GM19043 (cell line): ENCODE measurements around the gene NOL9.

Source experiments
- ATAC-seq: cut with Tn5 transposase; IDR thresholded peaks from one replicate; pipeline ENCODE4 v1.9.1; 2021; ENCODE audit warnings: low read depth; ENCODE audit not compliant: unreplicated experiment

NOL9 gene

GRCh38 chr1:6491966-6492365 lies 62.3 kb downstream of the NOL9 start:
- ATAC-seq: no peak

- no peak for ATAC-seq
These were observed 62.8 kb downstream of the NOL9 start, which contains the start of gene PLEKHG5 for GRCh38 chr1:6491480-6491962. PLEKHG5 (minus strand) TSS chr1:6491667; CDS start chr1:6477571, 14,096 bp downstream.

- no peak for ATAC-seq
These were observed 63.2 kb downstream of the NOL9 start for GRCh38 chr1:6491081-6491449.

GRCh38 chr1:6490181-6491080 lies 63.9 kb downstream of the NOL9 start:
- ATAC-seq: no peak

- ATAC-seq: peak; percentile 50
These were observed 64.5 kb downstream of the NOL9 start for GRCh38 chr1:6489799-6490180.

GRCh38 chr1:6489383-6489765 lies 64.9 kb downstream of the NOL9 start:
- no peak for ATAC-seq

- no peak for ATAC-seq
These were observed 65.5 kb downstream of the NOL9 start for GRCh38 chr1:6488602-6489382.

GRCh38 chr1:6487804-6488484 lies 66.4 kb downstream of the NOL9 start:
- no peak for ATAC-seq

GRCh38 chr1:6486433-6487011 lies 67.8 kb downstream of the NOL9 start:
- no peak for ATAC-seq

GRCh38 chr1:6485168-6486101 lies 68.9 kb downstream of the NOL9 start:
- no peak for ATAC-seq

GRCh38 chr1:6484826-6485167 lies 69.5 kb downstream of the NOL9 start:
- ATAC-seq: no peak

- no peak for ATAC-seq
These were observed 70.6 kb downstream of the NOL9 start for GRCh38 chr1:6483761-6484117.

- ATAC-seq: no peak
These were observed 71.1 kb downstream of the NOL9 start for GRCh38 chr1:6483017-6483760.

GRCh38 chr1:6481820-6482219 lies 72.5 kb downstream of the NOL9 start:
- no peak for ATAC-seq

- no peak for ATAC-seq
These were observed 77.1 kb downstream of the NOL9 start for GRCh38 chr1:6477039-6477820.

GRCh38 chr1:6476483-6476882 lies 77.8 kb downstream of the NOL9 start:
- no peak for ATAC-seq

- no peak for ATAC-seq
These were observed 78.8 kb downstream of the NOL9 start for GRCh38 chr1:6475381-6476133.
